ENCODE data around the gene APBA2. TPM values are rescaled to one million over a fixed set of nuclear protein-coding genes. Genes with fewer than 3 reads are reported as not detected.

Gene APBA2
- total and polyA plus RNA-seq, 10 of the 15 experiments (the other 5 are each of a cell fraction or from before 2014, with no cell fraction given) = 0.06 to 0.26 (median 0.07) TPM; not detected in 7

DNA sequence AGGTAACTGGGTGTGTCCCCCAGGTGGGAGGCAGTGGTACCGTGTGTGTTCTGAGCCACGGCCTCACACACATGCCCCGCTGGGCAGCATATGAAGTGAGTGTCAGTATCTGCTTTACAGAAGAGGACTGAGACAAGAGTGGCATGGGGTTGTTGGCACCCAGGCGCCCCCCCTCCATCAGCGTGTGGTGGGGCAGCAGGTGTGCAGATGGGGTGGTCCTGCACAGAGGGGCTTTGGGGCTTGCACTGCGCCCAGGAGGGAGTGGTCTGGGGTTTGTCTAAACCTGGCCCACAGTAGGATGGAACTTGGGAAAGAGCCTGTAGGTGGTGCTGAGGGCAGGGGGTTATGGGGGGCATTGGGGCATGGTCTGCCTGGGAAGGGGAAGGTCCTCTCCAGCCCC is 176.0 kb downstream of the APBA2 start:
- no peak overlapping the region for H3K9ac ChIP-seq (ENCODE audit: control insufficient read depth, insufficient read depth, low read length)
- FAIRE-seq (no peak), DNase-seq (ENCODE audit: low read depth, low spot score) (no peak), ATAC-seq (no peak)
- H3K27ac ChIP-seq (ENCODE audit: control insufficient read depth, insufficient read depth) = no peak overlapping the region
- BruUV-seq (replicated peaks) = no TSS peak
- intact Hi-C loops (cut with micrococcal nuclease; ENCODE audit: unreplicated experiment) = no loop called here
- CTCF ChIA-PET = no interaction called here
- no peak overlapping the region for H3K4me2 ChIP-seq (ENCODE audit: control insufficient read depth, insufficient read depth)
- H3K27me3 ChIP-seq (replicated peaks in 1 of 2; ENCODE audit: control insufficient read depth in 2 of 2, insufficient read depth in 2 of 2, low read length in 1 of 2) = no peaks in the 10 kb centered on the region
- TF ChIP-seq MXI1 (IDR thresholded peaks at IDR 0.05; ENCODE audit: low read depth, low read length) (no peak), MLLT1 (IDR thresholded peaks at IDR 0.05) (no peak), NR2F1 (conservative IDR thresholded peaks at IDR 0.05) (no peak), JUND (IDR thresholded peaks at IDR 0.05; ENCODE audit: low read depth, low read length) (no peak), POLR2AphosphoS2 (IDR thresholded peaks at IDR 0.05; ENCODE audit: low read depth, low read length) (no peak), POLR2AphosphoS5 (IDR thresholded peaks at IDR 0.05; ENCODE audit: low read length) (no peak), TCF3 (IDR thresholded peaks at IDR 0.05; ENCODE audit: borderline replicate concordance, insufficient read depth, low read depth, low read length) (no peak), MTA2 (IDR thresholded peaks at IDR 0.05; ENCODE audit: low read depth) (no peak), TCF7 (IDR thresholded peaks at IDR 0.05; ENCODE audit: borderline replicate concordance) (no peak), SREBF1 (IDR thresholded peaks at IDR 0.05; ENCODE audit: low read length) (no peak), TCF12 (IDR thresholded peaks at IDR 0.05; ENCODE audit: low read depth, low read length) (no peak), EGR1 (IDR thresholded peaks at IDR 0.05; ENCODE audit: borderline replicate concordance in 1 of 2, low read depth in 2 of 2, low read length in 2 of 2) (no peak), NFXL1 (IDR thresholded peaks at IDR 0.05; ENCODE audit: borderline replicate concordance) (no peak), KLF5 (IDR thresholded peaks at IDR 0.05; ENCODE audit: partially characterized antibody) (no peak), YY1 (IDR thresholded peaks at IDR 0.05; ENCODE audit: low read depth, low read length) (no peak)
- TF ChIP-seq, protein P1, sequence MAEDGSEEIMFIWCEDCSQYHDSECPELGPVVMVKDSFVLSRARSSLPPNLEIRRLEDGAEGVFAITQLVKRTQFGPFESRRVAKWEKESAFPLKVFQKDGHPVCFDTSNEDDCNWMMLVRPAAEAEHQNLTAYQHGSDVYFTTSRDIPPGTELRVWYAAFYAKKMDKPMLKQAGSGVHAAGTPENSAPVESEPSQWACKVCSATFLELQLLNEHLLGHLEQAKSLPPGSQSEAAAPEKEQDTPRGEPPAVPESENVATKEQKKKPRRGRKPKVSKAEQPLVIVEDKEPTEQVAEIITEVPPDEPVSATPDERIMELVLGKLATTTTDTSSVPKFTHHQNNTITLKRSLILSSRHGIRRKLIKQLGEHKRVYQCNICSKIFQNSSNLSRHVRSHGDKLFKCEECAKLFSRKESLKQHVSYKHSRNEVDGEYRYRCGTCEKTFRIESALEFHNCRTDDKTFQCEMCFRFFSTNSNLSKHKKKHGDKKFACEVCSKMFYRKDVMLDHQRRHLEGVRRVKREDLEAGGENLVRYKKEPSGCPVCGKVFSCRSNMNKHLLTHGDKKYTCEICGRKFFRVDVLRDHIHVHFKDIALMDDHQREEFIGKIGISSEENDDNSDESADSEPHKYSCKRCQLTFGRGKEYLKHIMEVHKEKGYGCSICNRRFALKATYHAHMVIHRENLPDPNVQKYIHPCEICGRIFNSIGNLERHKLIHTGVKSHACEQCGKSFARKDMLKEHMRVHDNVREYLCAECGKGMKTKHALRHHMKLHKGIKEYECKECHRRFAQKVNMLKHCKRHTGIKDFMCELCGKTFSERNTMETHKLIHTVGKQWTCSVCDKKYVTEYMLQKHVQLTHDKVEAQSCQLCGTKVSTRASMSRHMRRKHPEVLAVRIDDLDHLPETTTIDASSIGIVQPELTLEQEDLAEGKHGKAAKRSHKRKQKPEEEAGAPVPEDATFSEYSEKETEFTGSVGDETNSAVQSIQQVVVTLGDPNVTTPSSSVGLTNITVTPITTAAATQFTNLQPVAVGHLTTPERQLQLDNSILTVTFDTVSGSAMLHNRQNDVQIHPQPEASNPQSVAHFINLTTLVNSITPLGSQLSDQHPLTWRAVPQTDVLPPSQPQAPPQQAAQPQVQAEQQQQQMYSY (CRISPR knock-in tag; IDR thresholded peaks at IDR 0.05) = no peak
- in situ Hi-C loops (cut with MboI) = no loop called here
- H3K9me3 ChIP-seq (replicated peaks; ENCODE audit: control insufficient read depth, insufficient read depth, low read length) = no peaks in the 10 kb centered on the region
- WGBS (ENCODE audit: insufficient coverage, insufficient replicate concordance, low lambda C conversion rate, missing lambda C conversion rate) = 45% methylated on average over 6 of the region's 6 CpGs
- no peaks in the 10 kb centered on the region for H4K20me1 ChIP-seq (ENCODE audit: control insufficient read depth, insufficient read depth)
- no peaks in the 10 kb centered on the region for H3K36me3 ChIP-seq (ENCODE audit: control insufficient read depth in 2 of 2, insufficient read depth in 2 of 2, low read length in 1 of 2)
- H3K4me1 ChIP-seq (ENCODE audit: control insufficient read depth, insufficient read depth, low read length) = no peaks in the 10 kb centered on the region
- RAD21 ChIA-PET (ENCODE audit: unreplicated experiment) = no interaction called here
- no peak overlapping the region for H2AFZ ChIP-seq (ENCODE audit: control insufficient read depth, low read depth, low read length)
- no peak overlapping the region for H3K4me3 ChIP-seq
- SMC1A ChIA-PET (ENCODE audit: uncharacterized antibody, unreplicated experiment) = no interaction called here
- POLR2A ChIA-PET = no interaction called here
- no peaks in the 10 kb centered on the region for H3K79me2 ChIP-seq (ENCODE audit: control insufficient read depth, insufficient read depth, low read length)
